Measurements from ENCODE around the gene DLG2.

DNA sequence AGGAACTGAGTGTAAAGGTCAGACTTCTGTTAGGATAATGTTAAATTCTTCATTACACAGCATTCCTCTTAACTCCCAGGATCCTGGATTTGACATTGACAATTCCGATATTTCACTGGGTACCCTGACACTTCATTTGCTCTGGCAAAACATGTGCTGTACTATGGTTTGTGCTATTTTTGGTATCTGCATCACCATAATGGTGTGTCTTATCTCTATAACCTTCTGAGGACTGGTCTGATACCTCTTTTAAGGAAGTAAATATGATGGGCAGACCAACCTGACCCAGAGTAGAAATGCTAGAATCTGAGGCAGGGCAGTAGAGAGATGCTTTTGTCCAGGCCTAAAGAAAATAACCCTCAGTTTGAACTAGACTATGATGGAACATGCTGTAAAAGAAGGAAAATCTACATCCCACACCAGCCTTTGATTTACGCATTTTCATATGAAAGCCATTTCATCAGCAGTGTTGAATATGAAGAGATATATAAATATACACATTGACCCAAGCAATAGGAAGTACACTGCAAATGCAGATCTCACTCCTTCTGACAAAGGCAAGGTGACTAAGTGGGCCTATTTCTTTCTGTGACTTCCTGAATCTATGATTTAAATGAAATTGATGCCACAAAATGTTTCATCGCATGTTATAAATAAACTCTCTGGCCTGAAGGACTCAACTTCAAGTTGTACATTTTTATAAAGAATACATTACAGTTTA, 966.7 kb downstream of the DLG2 start:
- TF ChIP-seq POLR2AphosphoS5 (IDR thresholded peaks at IDR 0.05; ENCODE audit: insufficient read depth, low read depth, low read length) (no peak), FOS (IDR thresholded peaks at IDR 0.05; ENCODE audit: borderline replicate concordance, insufficient read depth, low read length) (no peak), MAX (IDR thresholded peaks at IDR 0.05; ENCODE audit: insufficient read depth, insufficient read length) (no peak), MYC (IDR thresholded peaks at IDR 0.05; ENCODE audit: low read depth, low read length) (no peak), POLR2A (IDR thresholded peaks at IDR 0.05; ENCODE audit: low read depth, low read length) (no peak), JUN (IDR thresholded peaks at IDR 0.05; ENCODE audit: borderline replicate concordance, insufficient read depth, insufficient read length, low read depth) (no peak), GATA2 (IDR thresholded peaks at IDR 0.05; ENCODE audit: insufficient read depth, insufficient read length, low read depth, low read length) (no peak)
- TF ChIP-seq, protein P1, sequence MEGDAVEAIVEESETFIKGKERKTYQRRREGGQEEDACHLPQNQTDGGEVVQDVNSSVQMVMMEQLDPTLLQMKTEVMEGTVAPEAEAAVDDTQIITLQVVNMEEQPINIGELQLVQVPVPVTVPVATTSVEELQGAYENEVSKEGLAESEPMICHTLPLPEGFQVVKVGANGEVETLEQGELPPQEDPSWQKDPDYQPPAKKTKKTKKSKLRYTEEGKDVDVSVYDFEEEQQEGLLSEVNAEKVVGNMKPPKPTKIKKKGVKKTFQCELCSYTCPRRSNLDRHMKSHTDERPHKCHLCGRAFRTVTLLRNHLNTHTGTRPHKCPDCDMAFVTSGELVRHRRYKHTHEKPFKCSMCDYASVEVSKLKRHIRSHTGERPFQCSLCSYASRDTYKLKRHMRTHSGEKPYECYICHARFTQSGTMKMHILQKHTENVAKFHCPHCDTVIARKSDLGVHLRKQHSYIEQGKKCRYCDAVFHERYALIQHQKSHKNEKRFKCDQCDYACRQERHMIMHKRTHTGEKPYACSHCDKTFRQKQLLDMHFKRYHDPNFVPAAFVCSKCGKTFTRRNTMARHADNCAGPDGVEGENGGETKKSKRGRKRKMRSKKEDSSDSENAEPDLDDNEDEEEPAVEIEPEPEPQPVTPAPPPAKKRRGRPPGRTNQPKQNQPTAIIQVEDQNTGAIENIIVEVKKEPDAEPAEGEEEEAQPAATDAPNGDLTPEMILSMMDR (IDR thresholded peaks at IDR 0.05; ENCODE audit: extremely low read depth in 1 of 2, insufficient read depth in 1 of 2, low read depth in 1 of 2, low read length in 2 of 2): no peak
